RKO (cell line): Measurements from ENCODE around the gene PLXNB1.

Experiments
- DNase-seq: peaks from one replicate; pipeline ENCODE4 v3.0.0-alpha.2; 2016; ENCODE audit warnings: low spot score

Gene PLXNB1

DNA sequence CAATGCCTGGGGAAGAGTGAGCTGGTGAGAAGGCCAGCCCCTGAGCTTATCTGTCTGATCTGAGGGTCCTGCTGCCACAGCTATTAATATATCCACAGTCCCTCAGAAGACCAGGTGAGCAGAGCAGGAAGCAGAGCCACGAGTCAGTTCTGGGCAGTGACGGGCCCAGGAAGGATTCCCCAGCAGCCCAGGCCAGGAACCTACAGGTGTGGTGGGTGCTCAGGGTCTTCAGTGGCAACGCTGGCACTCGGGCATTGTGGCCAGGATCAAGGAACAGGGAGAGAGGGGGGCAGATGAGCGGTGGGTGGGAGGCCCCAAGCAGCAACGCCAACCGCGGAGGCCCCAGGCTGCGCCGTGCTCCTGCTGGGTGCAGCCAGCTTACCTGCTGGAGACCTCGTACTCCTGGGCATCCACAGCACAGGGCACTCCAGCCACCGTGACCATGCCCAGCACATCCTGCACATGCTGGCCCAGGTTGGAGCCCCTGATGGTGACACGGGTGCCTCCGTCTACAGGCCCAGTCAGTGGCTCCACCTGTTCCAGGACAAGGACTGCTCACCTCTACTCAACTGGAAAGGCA lies 12.3 kb downstream of the PLXNB1 start:
- DNase-seq, result no peak

DNA sequence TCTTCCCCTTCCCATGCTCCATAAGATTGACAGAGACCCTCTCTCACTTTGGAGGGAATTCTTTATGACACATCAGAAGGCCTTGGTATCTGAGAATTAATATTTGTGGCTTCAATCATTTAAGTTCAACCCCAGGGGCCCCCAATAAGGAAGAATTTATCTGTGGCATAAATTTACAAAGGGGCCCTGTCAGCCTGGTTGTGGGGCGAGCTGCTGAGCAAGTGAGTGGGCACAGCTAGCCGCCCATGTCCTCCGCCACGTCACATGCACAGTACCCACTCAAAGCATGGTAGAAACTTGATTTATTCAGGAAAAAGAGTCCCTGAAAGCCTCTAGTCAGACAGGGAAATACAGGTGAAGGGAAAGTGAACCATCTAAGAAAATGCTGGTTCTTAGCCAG lies 13.3 kb downstream of the PLXNB1 start:
- DNase-seq, result no peak

DNA sequence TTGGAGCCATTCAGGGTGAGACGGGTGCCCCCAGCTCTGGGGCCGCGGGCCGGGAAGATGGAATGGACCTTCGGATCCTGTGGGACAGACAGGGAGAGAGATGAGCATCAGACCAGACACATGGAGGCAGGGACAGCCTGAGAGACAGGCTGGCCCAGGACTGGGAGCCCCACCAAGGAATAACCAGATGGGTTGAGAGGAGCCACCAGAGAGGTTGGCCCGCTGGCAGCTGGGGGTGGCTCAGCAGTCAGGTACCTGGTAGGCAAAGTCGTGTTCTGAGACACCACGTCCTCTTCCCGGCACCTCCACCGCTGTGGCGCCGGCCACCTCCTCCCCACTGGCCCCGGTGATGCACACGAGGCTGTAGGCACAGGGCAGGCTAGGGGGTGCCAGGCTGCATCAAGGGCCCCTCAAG lies 13.8 kb downstream of the PLXNB1 start:
- DNase-seq, result no peak

DNA sequence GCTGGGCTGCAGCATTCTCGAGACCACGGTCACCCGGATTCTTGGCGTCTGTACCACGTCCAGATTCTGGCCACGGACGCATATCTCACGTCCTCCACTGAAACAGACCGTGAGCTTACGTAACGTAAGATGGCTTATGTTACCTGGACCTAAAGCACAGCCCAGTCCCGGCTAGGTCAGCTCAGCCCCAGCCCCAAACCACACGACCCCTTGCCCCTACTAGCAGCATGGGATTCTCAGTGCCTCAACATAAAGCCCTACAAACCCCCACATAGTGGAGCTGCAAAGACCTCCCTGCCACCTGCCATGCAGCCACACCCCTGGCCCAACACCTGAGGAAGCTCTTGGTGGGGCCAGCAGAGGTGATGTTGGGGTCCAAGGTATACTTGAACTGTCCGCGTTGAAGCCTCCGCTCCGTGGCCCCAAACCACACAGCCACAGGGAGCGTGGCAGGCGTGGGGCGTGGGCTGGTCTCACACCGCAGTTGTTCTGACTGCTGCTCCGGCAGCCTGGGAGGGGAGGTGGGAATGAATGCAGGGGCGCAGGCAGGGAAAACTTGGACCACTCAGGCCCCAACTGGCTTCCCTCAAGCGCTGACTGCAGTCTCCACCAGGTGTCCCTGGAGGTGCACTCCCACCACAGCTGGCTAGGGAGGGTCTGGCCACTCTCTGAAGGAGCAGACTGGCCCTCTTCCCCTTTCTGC lies 14.5 kb downstream of the PLXNB1 start:
- DNase-seq, result no peak

DNA sequence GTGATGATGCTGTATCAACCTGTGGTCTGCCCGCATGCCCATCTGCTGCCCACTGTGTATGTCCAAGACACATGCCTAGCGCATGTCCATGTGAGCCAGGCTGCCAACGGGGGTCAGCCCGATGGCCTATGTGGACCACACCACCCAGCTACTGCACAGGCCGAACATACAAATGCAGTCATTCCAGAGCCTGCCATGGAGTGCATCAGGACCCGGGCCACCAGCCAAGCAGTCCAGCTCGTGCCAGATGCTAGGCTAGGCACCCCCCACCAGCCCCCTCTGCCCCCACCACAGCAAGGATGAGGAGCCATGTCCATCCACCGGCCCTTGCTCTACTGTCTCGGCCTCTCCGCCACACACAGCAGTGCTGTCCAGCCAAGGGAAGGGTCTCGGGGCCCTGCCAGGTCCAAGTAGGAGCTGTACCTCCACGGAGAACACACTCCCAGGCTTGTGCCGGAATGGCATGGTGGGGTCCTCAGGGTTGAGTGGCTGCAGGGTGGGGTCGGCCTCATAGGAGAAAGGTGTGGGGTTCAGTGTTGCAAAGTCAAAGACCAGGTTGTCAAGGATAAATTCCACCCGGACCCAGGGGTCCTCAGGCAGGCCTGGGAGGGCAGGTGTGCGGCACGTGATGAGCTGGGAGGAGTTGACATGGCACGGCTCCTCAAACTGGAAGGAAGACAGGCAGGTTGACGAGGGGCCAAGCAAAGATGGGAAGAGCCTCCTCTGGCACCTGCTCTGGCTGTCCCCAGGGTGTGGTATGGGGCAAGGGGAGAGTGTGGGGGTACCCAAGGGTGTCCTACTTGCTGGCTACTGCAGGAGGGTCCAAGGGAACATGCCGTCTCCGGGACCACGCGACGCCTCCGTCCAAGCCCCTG lies 15.3 kb downstream of the PLXNB1 start:
- no peak for DNase-seq

DNA sequence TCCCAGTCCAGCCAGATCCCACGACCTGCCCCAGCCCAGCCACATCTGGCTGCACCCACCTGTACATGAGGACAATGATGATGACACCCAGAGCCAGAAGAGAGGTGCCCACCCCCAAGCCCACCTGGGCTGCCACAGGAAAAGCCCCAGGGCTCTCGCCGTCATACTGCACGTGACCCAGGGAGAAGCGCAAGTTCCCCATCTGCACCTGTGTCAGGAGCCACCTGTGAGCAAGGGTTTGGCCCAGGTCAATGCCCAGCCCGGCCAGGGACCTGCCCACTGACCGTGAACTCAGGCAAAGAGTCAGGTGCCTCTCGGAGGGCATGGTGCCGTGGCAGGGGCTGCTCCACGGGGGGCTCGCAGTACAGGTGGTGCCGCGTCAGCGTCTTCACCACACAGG lies 16.3 kb downstream of the PLXNB1 start:
- DNase-seq, result no peak

DNA sequence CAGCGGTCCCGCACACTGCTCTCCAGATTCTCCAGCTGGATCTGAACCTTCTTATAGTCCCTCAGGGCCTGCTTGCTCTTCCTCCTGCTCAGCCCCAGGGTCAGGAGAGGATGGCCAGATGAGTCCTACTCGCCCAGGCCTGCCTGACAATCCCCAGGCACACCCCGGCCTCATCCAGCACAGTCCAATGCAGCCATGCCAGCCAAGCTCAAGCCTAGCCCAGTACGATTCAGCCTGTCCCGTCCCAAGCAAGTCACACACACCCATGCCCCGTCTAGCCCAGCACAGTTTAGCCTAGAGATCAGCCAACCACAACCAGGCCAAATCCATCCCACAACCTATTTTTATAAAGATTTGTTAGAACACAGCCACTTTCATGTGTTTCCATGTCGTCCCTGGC lies 16.8 kb downstream of the PLXNB1 start:
- no peak for DNase-seq

DNA sequence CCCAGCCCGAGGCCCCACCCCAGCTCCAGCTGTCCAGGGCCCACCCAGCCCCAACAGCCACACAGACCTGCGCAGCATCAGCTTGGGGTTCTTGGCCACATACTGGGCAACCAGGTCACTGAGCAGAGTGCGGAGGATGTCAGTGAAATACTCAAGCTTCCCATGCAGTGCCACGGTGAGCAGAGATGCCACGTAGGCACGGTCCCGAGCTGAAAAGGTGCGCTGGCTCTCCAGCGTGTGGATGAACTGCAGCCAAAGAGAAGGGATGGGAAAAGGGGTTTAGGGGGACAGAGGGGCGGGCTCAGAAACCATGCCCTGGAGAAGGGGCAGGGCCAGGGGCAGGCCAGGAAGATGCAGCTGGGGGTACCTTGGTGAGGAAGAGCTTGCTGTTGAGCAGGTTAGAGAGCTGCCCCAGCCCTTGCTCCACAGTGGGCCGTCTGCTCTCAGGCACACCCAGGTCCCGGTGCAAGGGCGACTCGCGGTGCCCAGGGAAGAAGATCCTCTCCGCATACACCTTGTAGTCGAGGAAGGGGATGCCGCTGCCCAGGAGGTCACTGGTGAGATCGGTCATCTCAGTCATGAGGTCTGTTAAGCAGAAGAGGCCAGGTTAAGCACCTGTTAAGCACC lies 17.4 kb downstream of the PLXNB1 start:
- no peak for DNase-seq

DNA sequence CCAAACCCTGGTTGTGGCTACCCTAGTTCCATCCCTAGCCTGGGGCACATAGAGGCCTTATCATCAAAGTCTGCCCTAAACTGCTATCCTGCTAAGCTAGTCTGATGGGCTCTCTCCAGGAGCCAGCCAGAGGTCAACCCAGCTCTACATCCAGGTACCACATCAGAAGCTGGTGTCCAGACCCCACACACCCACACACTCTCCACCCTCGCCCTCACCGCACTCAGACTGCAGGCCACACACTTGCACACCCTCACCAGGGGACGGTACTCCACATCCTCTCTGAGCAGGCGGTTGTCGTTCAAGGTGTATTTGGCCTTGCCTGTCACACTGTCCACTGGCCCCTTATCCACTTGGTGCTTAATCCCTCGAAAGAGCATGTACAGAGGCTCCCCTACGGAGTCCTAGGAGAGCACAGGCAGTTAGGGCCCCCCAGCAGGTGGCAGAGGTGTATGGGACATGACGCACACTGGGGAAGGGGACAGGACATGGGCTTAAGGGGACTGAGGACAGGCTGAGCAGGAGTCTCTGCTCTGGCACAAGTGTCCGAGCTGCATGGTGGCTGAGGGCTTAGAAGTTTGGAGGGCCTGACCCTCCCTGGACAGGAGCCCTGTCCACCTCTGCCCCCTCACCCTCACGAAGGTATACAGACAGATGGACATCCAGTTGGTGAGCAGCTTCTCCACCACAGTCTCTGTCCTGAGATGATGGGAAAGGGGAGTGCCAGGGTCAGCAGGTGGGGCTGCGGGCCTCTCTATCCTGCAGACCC lies 18.1 kb downstream of the PLXNB1 start:
- no peak for DNase-seq

DNA sequence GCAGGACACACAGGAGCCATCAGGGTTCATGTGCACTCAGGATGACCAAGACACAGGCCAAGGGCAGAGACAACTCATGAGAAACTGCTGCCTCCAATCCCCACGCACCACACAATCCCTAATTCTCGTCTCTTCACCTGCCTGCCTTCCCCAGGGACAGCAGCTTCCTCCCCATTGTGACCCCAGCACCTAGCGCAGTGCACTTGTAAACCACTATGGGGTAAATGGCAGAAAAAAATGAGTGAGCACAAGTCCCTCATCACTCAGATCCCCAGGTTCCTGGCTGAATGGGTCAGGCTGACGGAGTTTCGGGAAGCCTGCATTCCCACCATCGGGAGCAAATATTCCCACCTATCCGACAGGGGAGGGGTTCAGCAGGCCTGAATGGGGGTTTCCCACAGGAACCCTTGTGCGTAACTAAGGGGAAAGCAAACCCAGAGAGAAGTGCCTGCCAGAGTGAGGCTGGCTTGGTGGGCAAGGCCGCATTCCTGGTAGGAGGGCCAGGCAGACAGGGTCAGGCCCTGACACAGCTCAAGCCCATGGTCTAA lies 18.8 kb downstream of the PLXNB1 start:
- DNase-seq, result no peak

DNA sequence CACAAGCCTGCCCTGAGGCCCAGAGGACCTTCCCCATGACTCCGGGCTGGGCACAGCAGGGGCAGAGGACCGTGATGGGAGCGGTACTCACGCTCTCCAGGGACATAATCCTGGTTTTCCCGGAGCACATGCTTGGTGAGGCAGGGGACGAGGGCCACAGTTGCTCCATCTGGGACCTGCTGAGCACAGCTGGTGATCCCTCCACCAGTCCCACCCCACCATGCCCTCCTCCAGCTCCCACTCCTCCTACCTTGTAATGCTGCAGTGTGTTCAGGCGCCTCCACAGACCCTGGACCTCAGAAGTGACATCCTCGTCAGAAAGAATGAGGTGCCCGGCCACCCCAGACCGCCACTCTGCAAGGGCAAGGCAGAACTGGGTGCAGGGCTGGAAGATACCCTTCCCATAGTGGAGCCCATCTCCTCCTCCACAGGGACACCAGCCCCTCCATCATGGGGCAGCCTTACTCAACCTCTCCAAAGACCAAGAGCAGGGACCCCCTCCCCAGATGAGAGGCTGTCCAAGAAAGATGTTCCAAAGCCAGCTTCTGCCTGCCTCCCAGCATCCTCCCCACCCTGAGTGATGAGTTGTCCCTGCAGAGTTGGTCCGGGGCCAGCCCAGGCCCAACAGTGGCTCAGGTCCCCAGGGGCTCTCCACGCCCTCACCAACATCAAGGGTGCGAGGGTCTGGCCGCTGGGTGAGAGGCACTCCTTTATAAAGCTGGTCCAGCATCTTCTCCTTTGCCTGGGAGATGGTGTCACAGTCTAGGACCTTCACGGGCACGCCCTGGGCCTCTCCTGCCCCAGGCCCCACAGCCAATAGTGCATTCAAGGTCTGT lies 19.5 kb downstream of the PLXNB1 start:
- no peak for DNase-seq

DNA sequence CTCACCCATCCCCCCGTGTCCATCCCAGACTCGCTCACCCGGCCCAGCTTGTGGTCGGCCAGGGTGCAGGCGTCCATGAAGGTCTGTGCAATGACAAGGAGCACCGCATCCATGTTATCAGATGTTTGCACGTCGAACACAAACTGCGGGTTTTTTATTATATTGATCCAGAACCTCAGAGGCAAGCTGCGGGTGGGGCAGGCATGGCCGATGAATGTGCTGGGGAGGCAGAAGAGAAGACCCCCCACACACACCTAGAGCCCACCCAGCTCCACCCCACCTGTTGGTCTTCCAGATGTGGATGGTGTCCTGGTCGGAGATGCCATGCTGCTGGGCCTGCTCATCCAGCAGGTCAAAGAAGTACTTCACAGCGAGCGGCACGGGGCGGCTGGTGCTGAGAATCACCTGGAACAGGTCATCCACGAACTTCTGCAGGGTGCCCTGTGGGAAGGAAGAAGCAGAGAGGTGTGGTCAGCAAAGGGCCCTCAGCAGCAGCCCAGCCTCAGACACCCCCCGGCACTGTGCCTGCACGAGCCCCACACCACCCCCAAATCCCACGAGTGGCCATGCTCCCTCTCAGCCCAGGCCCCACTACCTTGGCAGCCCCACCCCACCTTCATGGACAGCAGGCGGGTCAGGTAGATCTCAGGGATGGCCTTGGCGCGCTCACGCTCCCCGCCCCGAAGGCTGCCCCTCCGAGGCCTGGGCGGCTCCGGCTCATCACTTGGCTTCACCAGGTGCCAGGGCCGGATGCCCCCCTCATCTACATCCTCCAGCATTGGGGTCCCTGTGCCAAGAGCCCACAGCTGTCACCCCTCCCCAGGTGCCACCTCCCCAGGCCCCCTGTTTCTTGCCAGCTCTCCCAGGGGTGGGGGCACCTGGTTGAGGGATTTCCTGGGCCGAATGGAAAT lies 20.3 kb downstream of the PLXNB1 start:
- DNase-seq, result no peak

DNA sequence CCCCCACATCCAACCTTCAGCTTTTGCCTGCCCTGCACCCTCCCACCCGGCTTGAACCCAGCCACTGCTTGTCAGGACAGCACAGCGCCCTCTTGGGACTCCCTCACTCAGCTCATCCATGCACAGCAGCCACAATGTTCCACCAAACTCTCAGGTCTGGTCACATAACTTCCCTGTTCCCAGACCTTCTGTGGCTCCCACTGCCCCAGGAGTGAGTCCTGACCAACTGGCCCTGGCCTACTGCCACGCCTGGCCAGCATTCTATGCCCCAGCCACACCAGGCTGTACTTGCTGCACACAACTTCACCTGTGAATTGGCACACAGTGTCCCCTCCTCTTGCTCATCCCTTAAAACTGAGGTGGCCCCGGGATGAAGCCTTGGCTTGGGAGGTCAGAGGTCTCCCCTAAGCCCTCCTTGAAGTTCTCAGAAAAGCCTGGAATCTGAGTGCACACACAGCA lies 21.0 kb downstream of the PLXNB1 start:
- no peak for DNase-seq

DNA sequence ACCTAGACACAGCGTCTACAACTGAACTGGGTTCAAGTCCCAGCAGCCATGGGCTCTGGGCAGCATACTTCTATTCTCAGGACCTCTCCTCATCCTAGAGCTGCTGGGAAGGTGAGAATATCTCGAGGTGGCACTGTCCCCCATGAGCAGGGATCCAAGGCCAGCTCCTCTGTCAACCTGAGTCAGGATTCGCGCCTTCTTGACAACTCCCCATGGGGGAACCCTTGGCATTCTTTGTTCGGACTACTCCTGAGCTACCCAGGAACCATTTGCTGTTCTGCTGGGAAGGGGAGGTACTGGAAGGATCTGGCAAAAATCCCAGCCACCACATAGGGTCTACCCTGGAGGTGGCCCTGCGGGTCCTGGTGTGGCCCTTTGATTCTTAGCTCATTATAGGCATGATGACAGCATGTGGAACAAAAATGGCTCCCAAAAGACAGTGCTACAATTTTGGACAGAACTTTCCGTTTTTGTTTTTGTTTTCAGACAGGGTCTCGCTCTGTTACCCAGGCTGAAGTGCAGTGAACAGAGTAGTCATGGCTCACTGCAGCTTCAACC lies 22.3 kb downstream of the PLXNB1 start:
- no peak for DNase-seq

DNA sequence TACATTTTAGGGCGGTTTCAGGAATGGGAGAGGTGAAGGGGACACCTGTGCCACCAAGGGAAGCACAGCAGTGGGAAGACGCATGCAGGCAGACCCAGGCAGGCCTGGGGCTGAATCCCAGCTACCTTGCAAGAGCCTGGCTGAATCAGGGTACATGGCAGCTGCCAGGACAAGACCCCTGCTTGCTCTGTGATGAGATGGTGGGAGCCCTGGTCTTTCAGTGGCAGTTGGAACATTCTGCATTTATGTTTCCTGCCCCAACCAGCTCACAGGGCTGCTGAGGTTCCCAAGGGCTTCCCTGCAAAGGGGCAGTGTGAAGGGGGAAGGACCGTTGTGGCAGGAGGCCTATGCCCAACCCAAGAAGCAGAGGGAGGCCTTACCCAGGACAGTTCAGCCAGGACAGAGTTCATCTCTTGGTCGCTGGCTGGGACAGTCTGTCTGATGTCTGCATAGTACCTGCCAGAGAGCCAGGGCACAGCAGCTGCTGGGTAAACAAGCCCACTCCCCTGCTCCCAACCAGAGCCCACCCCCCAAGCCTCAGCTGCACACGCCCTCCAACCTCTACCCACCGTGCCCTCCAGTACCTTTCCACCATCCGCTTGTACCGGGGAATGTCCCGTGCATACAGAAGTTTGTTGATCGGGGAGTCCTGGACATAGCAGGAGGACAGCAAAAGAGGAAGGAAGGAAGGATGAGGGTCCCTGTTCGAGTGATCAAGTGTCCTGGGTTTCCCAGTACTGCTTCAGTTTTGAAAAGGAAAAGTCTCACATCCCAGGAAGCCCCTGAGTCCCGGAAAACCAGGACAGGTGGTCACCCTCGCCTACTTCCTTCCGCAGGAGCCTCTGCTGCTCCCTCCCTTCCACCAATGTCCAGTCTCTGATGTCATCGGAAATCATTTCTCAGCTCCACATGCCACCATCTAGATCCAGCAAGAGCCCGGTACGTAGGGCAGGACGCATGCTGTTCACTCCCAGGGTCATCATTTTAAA lies 23.1 kb downstream of the PLXNB1 start:
- no peak for DNase-seq

DNA sequence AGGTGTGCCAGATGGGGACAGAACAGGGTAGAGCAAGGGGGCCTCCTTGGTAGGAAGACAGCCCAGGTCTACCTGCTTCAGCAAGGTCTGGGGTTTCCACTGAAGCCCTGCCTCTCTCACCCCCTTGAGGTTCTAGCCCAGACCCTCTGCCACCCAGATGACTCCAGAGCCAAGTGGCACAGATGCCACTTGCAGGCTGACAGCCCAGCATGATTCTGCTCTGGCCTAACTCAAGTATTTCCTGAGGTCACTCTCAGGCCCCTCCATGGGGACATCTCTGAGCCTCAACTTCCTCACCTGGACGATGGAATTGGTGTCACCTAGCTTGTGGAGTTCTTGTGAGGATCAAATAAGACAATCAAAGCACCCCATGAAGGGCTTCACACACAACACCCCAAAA lies 23.9 kb downstream of the PLXNB1 start:
- no peak for DNase-seq

DNA sequence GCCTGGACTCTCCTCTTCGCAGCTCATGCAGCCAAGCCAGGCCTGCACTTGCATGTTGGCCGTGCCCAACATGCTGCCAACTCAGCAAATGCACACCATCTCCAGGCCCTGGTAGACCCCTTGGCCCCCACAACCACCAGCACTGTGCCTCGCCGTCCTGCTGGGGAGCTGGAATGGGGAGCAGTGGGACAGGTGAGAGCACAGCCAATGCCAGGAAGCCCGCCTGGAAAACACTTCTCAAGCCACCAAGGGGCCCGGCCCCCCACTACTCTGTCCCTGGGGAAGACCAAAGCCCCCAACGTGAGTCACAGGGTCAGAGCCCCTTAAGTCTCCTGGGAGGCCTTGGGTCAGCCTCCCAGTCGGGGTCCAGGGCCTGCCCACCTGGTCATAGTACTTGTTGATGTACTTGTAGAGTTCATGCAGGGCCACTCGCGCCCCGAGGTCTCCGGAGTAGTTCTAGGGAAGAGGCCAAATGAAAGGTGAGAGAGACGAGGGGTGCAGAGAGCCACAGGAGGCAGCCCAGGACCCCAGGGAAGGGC lies 24.5 kb downstream of the PLXNB1 start:
- no peak for DNase-seq
